ENCODE data around the gene COCH. TPM values are rescaled to one million over a fixed set of nuclear protein-coding genes. Genes with fewer than 3 reads are reported as not detected.

Gene COCH
- 2.2 TPM for polyA plus RNA-seq
- long read RNA-seq, donor 1, result 0 reads
- long read RNA-seq, donor 2, partial matches to known transcripts, result 14 of 15 reads
- long read RNA-seq, donor 2, other reads (novel, unspliced or antisense), result 0 of 15 reads
- long read RNA-seq, donor 3, result 0 reads
- long read RNA-seq, donor 4, result 0 reads
- long read RNA-seq, donor 5, partial matches to known transcripts, result 0 of 2 reads
- long read RNA-seq, donor 5, other reads (novel, unspliced or antisense), result 0 of 2 reads
- long read RNA-seq, donor 6, partial matches to known transcripts, result 0 of 3 reads
- long read RNA-seq, donor 6, other reads (novel, unspliced or antisense), result 0 of 3 reads
- long read RNA-seq, donor 7, result 0 reads
- long read RNA-seq, donor 8, result 0 reads
- long read RNA-seq, donor 9, partial matches to known transcripts, result 7 of 7 reads
- long read RNA-seq, donor 9, other reads (novel, unspliced or antisense), result 0 of 7 reads
- long read RNA-seq, donor 10, result 0 reads
- long read RNA-seq, donor 11, partial matches to known transcripts, result 0 of 1 reads
- long read RNA-seq, donor 11, other reads (novel, unspliced or antisense), result 0 of 1 reads

GRCh38 chr14:30874120-30874998 lies at the start of gene COCH:
Gene COCH, plus strand, starts transcription at chr14:30874559. Its CDS starts 380 bp downstream, at chr14:30874939.
- no peak within 1 kb of the TSS for H3K27ac ChIP-seq (ENCODE audit: low read length)
- peaks cover 54% of the 10 kb centered on the region for H3K27me3 ChIP-seq (ENCODE audit: control insufficient read depth, insufficient read depth, low read length)
- no CpG with 5 or more reads among the region's 99 CpGs for WGBS (ENCODE audit: insufficient coverage, low lambda C conversion rate)
- peaks cover 9% of the 10 kb centered on the region for H3K9me3 ChIP-seq (ENCODE audit: control insufficient read depth, low read depth, low read length)
- H3K4me3 ChIP-seq (ENCODE audit: low read length), result peak within 1 kb of the TSS; percentile 43
- no peaks in the 10 kb centered on the region for H3K36me3 ChIP-seq (ENCODE audit: control insufficient read depth, insufficient read depth, low read length)
- peaks cover 9% of the 10 kb centered on the region for H3K4me1 ChIP-seq (ENCODE audit: control insufficient read depth, insufficient read depth, low read length)
- peak; percentile 15 to 54 for DNase-seq

- no peaks in the 10 kb centered on the region for H3K36me3 ChIP-seq (ENCODE audit: control insufficient read depth, insufficient read depth, low read length)
- peaks cover 6% of the 10 kb centered on the region for H3K9me3 ChIP-seq (ENCODE audit: control insufficient read depth, low read depth, low read length)
- no peak for DNase-seq
- 100% methylated on average over 1 of the region's 1 CpG for WGBS (ENCODE audit: insufficient coverage, low lambda C conversion rate)
- H3K27ac ChIP-seq (ENCODE audit: low read length), result no peak overlapping the region
- no peaks in the 10 kb centered on the region for H3K27me3 ChIP-seq (ENCODE audit: control insufficient read depth, insufficient read depth, low read length)
- H3K4me3 ChIP-seq (ENCODE audit: low read length), result no peak overlapping the region
- H3K4me1 ChIP-seq (ENCODE audit: control insufficient read depth, insufficient read depth, low read length), result no peaks in the 10 kb centered on the region
Measured at GRCh38 chr14:30826070-30826469, 48.3 kb upstream of the COCH start.

- Histone ChIP-seq H3K9me3 (ENCODE audit: control insufficient read depth, low read depth, low read length) (peaks cover 6% of the 10 kb centered on the region), H3K27ac (ENCODE audit: low read length) (no peak overlapping the region), H3K27me3 (ENCODE audit: control insufficient read depth, insufficient read depth, low read length) (no peaks in the 10 kb centered on the region), H3K4me1 (ENCODE audit: control insufficient read depth, insufficient read depth, low read length) (no peaks in the 10 kb centered on the region), H3K4me3 (ENCODE audit: low read length) (no peak overlapping the region), H3K36me3 (ENCODE audit: control insufficient read depth, insufficient read depth, low read length) (no peaks in the 10 kb centered on the region)
- DNase-seq, result no peak
- no CpG with 5 or more reads among the region's 4 CpGs for WGBS (ENCODE audit: insufficient coverage, low lambda C conversion rate)
Measured at GRCh38 chr14:30829853-30830252, 44.5 kb upstream of the COCH start.

GRCh38 chr14:30834353-30834752 lies 40.0 kb upstream of the COCH start:
- no peaks in the 10 kb centered on the region for H3K36me3 ChIP-seq (ENCODE audit: control insufficient read depth, insufficient read depth, low read length)
- no peak overlapping the region for H3K4me3 ChIP-seq (ENCODE audit: low read length)
- no peaks in the 10 kb centered on the region for H3K27me3 ChIP-seq (ENCODE audit: control insufficient read depth, insufficient read depth, low read length)
- no peak for DNase-seq
- no peaks in the 10 kb centered on the region for H3K4me1 ChIP-seq (ENCODE audit: control insufficient read depth, insufficient read depth, low read length)
- H3K27ac ChIP-seq (ENCODE audit: low read length), result no peak overlapping the region
- H3K9me3 ChIP-seq (ENCODE audit: control insufficient read depth, low read depth, low read length), result no peaks in the 10 kb centered on the region

- no peak for DNase-seq
- H3K27me3 ChIP-seq (ENCODE audit: control insufficient read depth, insufficient read depth, low read length), result no peaks in the 10 kb centered on the region
- no peaks in the 10 kb centered on the region for H3K4me1 ChIP-seq (ENCODE audit: control insufficient read depth, insufficient read depth, low read length)
- no CpG with 5 or more reads among the region's 2 CpGs for WGBS (ENCODE audit: insufficient coverage, low lambda C conversion rate)
- H3K9me3 ChIP-seq (ENCODE audit: control insufficient read depth, low read depth, low read length), result no peaks in the 10 kb centered on the region
- H3K4me3 ChIP-seq (ENCODE audit: low read length), result no peak overlapping the region
- no peak overlapping the region for H3K27ac ChIP-seq (ENCODE audit: low read length)
- no peaks in the 10 kb centered on the region for H3K36me3 ChIP-seq (ENCODE audit: control insufficient read depth, insufficient read depth, low read length)
Measured at GRCh38 chr14:30838351-30838750, 36.0 kb upstream of the COCH start.

GRCh38 chr14:30840086-30840779 lies 34.1 kb upstream of the COCH start:
- no CpG with 5 or more reads among the region's 10 CpGs for WGBS (ENCODE audit: insufficient coverage, low lambda C conversion rate)
- Histone ChIP-seq H3K27me3 (ENCODE audit: control insufficient read depth, insufficient read depth, low read length) (no peaks in the 10 kb centered on the region), H3K9me3 (ENCODE audit: control insufficient read depth, low read depth, low read length) (no peaks in the 10 kb centered on the region), H3K4me3 (ENCODE audit: low read length) (no peak overlapping the region), H3K27ac (ENCODE audit: low read length) (no peak overlapping the region), H3K4me1 (ENCODE audit: control insufficient read depth, insufficient read depth, low read length) (no peaks in the 10 kb centered on the region), H3K36me3 (ENCODE audit: control insufficient read depth, insufficient read depth, low read length) (no peaks in the 10 kb centered on the region)
- no peak for DNase-seq

- Histone ChIP-seq H3K4me1 (ENCODE audit: control insufficient read depth, insufficient read depth, low read length) (no peaks in the 10 kb centered on the region), H3K27me3 (ENCODE audit: control insufficient read depth, insufficient read depth, low read length) (no peaks in the 10 kb centered on the region), H3K4me3 (ENCODE audit: low read length) (no peak overlapping the region), H3K27ac (ENCODE audit: low read length) (no peak overlapping the region), H3K9me3 (ENCODE audit: control insufficient read depth, low read depth, low read length) (no peaks in the 10 kb centered on the region), H3K36me3 (ENCODE audit: control insufficient read depth, insufficient read depth, low read length) (no peaks in the 10 kb centered on the region)
- DNase-seq, result no peak
Measured at GRCh38 chr14:30842431-30842830, 31.9 kb upstream of the COCH start.

GRCh38 chr14:30848449-30849240 lies 25.7 kb upstream of the COCH start:
- Histone ChIP-seq H3K36me3 (ENCODE audit: control insufficient read depth, insufficient read depth, low read length) (no peaks in the 10 kb centered on the region), H3K9me3 (ENCODE audit: control insufficient read depth, low read depth, low read length) (no peaks in the 10 kb centered on the region), H3K27me3 (ENCODE audit: control insufficient read depth, insufficient read depth, low read length) (peaks cover 4% of the 10 kb centered on the region), H3K4me1 (ENCODE audit: control insufficient read depth, insufficient read depth, low read length) (no peaks in the 10 kb centered on the region), H3K27ac (ENCODE audit: low read length) (no peak overlapping the region), H3K4me3 (ENCODE audit: low read length) (no peak overlapping the region)
- DNase-seq, result no peak
- WGBS (ENCODE audit: insufficient coverage, low lambda C conversion rate), result 100% methylated on average over 1 of the region's 4 CpGs

- WGBS (ENCODE audit: insufficient coverage, low lambda C conversion rate), result no CpG with 5 or more reads among the region's 1 CpG
- Histone ChIP-seq H3K36me3 (ENCODE audit: control insufficient read depth, insufficient read depth, low read length) (no peaks in the 10 kb centered on the region), H3K4me3 (ENCODE audit: low read length) (no peak overlapping the region), H3K27ac (ENCODE audit: low read length) (no peak overlapping the region), H3K4me1 (ENCODE audit: control insufficient read depth, insufficient read depth, low read length) (no peaks in the 10 kb centered on the region), H3K27me3 (ENCODE audit: control insufficient read depth, insufficient read depth, low read length) (peaks cover 4% of the 10 kb centered on the region), H3K9me3 (ENCODE audit: control insufficient read depth, low read depth, low read length) (no peaks in the 10 kb centered on the region)
- no peak for DNase-seq
Measured at GRCh38 chr14:30849354-30849753, 25.0 kb upstream of the COCH start.
